Uterus (tissue), 2 donors: ENCODE data around the gene CTDNEP1.

Experiments used
- POLR2A ChIP-seq, 2 donors: fragments of 450-650 bp; IDR thresholded peaks; one replicate each; pipeline ENCODE4 v1.6.1; 2016; ENCODE audit warnings: antibody characterized with exemption in 2 of 2, mild to moderate bottlenecking in 1 of 2, moderate library complexity in 1 of 2
- TF ChIP-seq, protein P1 (sequence below), 4 experiments: fragments of 200-600 bp in 2 of 4; fragments of 450-650 bp in 2 of 4; sonication (generic) in 2 of 4; IDR thresholded peaks; one replicate each; pipeline ENCODE4 v1.5.1; 2016 to 2019; ENCODE audit warnings: antibody characterized with exemption in 4 of 4, mild to moderate bottlenecking in 2 of 4, moderate library complexity in 1 of 4

GRCh38 chr17:7282752-7283321 is 31.3 kb upstream of the CTDNEP1 start:
- TF ChIP-seq, protein P1, sequence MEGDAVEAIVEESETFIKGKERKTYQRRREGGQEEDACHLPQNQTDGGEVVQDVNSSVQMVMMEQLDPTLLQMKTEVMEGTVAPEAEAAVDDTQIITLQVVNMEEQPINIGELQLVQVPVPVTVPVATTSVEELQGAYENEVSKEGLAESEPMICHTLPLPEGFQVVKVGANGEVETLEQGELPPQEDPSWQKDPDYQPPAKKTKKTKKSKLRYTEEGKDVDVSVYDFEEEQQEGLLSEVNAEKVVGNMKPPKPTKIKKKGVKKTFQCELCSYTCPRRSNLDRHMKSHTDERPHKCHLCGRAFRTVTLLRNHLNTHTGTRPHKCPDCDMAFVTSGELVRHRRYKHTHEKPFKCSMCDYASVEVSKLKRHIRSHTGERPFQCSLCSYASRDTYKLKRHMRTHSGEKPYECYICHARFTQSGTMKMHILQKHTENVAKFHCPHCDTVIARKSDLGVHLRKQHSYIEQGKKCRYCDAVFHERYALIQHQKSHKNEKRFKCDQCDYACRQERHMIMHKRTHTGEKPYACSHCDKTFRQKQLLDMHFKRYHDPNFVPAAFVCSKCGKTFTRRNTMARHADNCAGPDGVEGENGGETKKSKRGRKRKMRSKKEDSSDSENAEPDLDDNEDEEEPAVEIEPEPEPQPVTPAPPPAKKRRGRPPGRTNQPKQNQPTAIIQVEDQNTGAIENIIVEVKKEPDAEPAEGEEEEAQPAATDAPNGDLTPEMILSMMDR (IDR thresholded peaks at IDR 0.05): no peak
- no peak for TF ChIP-seq POLR2A (IDR thresholded peaks at IDR 0.05)
